Progenitor cell of endocrine pancreas (in vitro differentiated cells): ENCODE measurements around the gene ATP6V1C2. TPM values are rescaled to one million over a fixed set of nuclear protein-coding genes. Genes with fewer than 3 reads are reported as not detected.
"Not testable (repeated sequence)": the region's sequence is repeated elsewhere in the genome, so short reads cannot be mapped to it uniquely, and the experiment has no call there.

Source experiments
- DNase-seq: peaks from one replicate; pipeline ENCODE4 v3.0.0; 2021; ENCODE audit warnings: low spot score; ENCODE audit not compliant: unreplicated experiment
- H3K27ac Mint-ChIP-seq: 2 replicates; pipeline ENCODE4 v1.8.0; 2021; ENCODE audit warnings: mild to moderate bottlenecking, moderate library complexity, mixed read lengths
- H3K27me3 Mint-ChIP-seq: 2 replicates; pipeline ENCODE4 v1.8.0; 2021; ENCODE audit warnings: mixed read lengths
- H3K36me3 Mint-ChIP-seq: 2 replicates; pipeline ENCODE4 v1.8.0; 2022; ENCODE audit warnings: mixed read lengths; ENCODE audit not compliant: insufficient read depth
- H3K4me1 Mint-ChIP-seq: 2 replicates; pipeline ENCODE4 v1.8.0; 2021; ENCODE audit warnings: low read depth, mixed read lengths
- H3K4me3 Mint-ChIP-seq: 2 replicates; pipeline ENCODE4 v1.8.0; 2021; ENCODE audit warnings: low read depth, mild to moderate bottlenecking, moderate library complexity, mixed read lengths
- H3K9me3 Mint-ChIP-seq: 2 replicates; pipeline ENCODE4 v1.8.0; 2021; ENCODE audit warnings: low read depth, mixed read lengths
- total RNA-seq: library from RNA; stranded (reverse); gene quantifications from 2 replicates; pipeline ENCODE4 v1.2.1, GENCODE V29; 2021
- TF ChIP-seq, protein P1 (sequence below): fragments of 200-600 bp; sonication (generic); IDR thresholded peaks from one replicate; pipeline ENCODE4 v1.5.0; 2021; ENCODE audit warnings: antibody characterized with exemption, mild to moderate bottlenecking; ENCODE audit not compliant: unreplicated experiment

Gene ATP6V1C2
- total RNA-seq, 1 donor from 2014 or later = 0.19 TPM

DNA sequence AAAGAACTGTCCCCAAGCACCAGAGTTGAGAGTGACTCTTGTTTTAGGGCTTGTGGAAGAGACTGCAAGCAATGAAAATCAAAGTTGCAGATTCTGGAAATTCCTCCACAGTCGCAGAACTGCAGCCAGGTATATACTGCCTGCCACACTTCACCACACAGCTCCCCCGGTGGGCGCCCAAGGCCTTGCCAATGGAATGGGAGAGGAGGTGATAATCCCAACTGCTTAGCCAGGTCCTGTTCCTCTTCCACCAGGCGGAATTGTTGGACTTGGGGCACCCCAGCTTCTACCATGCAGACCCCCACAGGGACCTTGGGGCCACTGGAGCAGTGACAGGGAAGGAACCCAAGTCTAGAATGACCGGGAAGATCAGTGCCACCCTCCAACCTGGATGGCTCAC is 96.0 kb downstream of the ATP6V1C2 start:
- no peak for DNase-seq
- Mint-ChIP-seq H3K4me1 (peaks cover 12% of the 10 kb centered on the region), H3K36me3 (no peaks in the 10 kb centered on the region), H3K4me3 (no peak overlapping the region), H3K27me3 (peaks cover 22% of the 10 kb centered on the region), H3K27ac (no peak overlapping the region), H3K9me3 (no peaks in the 10 kb centered on the region)
- TF ChIP-seq, protein P1, sequence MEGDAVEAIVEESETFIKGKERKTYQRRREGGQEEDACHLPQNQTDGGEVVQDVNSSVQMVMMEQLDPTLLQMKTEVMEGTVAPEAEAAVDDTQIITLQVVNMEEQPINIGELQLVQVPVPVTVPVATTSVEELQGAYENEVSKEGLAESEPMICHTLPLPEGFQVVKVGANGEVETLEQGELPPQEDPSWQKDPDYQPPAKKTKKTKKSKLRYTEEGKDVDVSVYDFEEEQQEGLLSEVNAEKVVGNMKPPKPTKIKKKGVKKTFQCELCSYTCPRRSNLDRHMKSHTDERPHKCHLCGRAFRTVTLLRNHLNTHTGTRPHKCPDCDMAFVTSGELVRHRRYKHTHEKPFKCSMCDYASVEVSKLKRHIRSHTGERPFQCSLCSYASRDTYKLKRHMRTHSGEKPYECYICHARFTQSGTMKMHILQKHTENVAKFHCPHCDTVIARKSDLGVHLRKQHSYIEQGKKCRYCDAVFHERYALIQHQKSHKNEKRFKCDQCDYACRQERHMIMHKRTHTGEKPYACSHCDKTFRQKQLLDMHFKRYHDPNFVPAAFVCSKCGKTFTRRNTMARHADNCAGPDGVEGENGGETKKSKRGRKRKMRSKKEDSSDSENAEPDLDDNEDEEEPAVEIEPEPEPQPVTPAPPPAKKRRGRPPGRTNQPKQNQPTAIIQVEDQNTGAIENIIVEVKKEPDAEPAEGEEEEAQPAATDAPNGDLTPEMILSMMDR = peak; percentile 56

DNA sequence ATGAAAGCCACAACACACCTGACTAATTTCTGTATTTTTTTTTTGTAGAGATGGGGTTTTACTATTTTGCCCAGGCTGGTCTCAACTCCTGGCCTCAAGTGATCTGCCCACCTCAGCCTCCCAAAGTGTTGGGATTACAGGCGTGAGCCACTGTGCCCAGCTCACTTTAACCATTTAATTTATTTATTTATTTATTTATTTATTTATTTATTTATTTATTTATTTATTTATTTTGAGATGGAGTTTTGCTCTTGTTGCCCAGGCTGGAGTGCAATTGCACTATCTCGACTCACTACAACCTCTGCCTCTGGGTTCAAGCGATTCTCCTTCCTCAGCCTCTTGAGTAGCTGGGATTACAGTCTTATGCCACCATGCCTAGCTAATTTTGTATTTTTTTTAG is 96.9 kb downstream of the ATP6V1C2 start:
- not testable (repeated sequence) for H3K9me3 Mint-ChIP-seq, DNase-seq, H3K27ac Mint-ChIP-seq, H3K36me3 Mint-ChIP-seq, H3K4me3 Mint-ChIP-seq
- Mint-ChIP-seq H3K27me3 (peaks cover 26% of the 10 kb centered on the region), H3K4me1 (peaks cover 12% of the 10 kb centered on the region)

DNA sequence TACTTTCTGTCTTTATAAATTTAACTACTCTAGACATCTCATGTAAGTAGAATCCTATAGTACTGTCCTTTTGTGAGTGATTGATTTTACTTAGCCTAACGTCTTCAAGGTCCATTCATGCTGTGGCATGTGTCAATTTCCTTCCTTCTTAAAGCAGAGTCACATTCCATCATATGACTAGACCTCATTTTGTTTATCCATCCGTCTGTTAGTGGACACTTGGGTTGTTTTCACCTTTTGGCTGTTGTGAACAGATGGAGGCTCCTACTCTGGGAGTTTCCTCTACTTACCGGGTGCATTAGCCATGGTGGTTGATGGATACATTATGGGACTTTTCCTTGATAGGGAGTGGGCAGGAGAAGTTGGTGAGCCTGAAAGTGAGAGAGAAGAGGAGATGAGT is 97.6 kb downstream of the ATP6V1C2 start:
- Mint-ChIP-seq H3K9me3 (no peaks in the 10 kb centered on the region), H3K27ac (peak overlapping the region; percentile 55), H3K27me3 (peaks cover 28% of the 10 kb centered on the region), H3K4me3 (no peak overlapping the region), H3K36me3 (no peaks in the 10 kb centered on the region), H3K4me1 (peaks cover 11% of the 10 kb centered on the region)
- TF ChIP-seq, protein P1 = no peak
- DNase-seq = no peak

DNA sequence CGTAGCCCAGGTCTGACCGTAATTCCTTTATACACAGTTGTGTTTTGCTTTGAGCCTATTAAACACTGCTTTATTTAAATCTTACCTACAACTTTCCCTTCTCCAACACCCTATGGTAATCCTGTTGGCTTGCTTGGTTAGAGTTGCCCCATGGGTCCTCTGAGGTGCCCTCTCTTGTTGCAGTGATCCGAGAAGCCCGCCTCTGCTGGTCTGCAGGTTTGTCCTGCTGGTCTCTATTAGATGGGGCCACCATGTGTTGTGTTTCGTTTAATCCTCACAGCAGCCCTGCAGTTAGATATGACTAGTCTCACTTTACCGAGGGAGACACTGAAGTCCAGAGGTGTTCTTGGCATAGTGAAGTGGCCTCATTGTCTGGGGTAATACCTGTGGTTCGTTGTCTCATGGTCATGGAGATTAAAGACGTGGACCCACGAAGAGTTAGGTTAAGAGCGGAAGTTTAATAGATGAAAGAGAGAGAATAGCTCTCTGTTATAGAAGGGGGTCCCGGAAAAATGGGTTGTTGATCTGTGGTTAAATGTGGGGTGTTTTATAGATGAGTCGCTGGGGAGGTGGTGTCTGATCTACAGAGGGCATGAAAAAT is 98.4 kb downstream of the ATP6V1C2 start:
- no peak for DNase-seq
- no peaks in the 10 kb centered on the region for H3K36me3 Mint-ChIP-seq
- H3K27me3 Mint-ChIP-seq = peaks cover 29% of the 10 kb centered on the region
- H3K4me1 Mint-ChIP-seq = peaks cover 6% of the 10 kb centered on the region
- no peak overlapping the region for H3K4me3 Mint-ChIP-seq
- no peaks in the 10 kb centered on the region for H3K9me3 Mint-ChIP-seq
- TF ChIP-seq, protein P1 = no peak
- no peak overlapping the region for H3K27ac Mint-ChIP-seq

DNA sequence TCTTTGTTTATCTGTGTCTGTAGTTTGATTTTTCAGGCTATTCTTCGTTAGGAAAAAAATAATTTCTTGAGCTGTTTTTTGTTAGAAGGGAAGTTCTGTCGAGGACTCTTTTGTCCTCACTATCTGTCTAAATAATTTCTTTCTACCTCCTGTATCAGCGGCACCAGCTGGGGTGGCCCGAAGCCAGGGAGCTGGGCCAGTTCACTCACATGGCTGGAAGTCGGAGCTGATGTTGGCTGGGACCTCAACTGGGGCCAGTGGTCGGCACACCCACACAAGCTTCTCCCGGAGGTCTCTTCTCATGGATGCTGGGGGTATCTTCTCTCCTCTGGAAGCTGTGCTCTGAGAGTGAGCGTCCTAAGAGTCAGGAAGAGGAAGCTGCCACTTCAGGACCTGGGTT is 99.1 kb downstream of the ATP6V1C2 start:
- TF ChIP-seq, protein P1 = no peak

DNA sequence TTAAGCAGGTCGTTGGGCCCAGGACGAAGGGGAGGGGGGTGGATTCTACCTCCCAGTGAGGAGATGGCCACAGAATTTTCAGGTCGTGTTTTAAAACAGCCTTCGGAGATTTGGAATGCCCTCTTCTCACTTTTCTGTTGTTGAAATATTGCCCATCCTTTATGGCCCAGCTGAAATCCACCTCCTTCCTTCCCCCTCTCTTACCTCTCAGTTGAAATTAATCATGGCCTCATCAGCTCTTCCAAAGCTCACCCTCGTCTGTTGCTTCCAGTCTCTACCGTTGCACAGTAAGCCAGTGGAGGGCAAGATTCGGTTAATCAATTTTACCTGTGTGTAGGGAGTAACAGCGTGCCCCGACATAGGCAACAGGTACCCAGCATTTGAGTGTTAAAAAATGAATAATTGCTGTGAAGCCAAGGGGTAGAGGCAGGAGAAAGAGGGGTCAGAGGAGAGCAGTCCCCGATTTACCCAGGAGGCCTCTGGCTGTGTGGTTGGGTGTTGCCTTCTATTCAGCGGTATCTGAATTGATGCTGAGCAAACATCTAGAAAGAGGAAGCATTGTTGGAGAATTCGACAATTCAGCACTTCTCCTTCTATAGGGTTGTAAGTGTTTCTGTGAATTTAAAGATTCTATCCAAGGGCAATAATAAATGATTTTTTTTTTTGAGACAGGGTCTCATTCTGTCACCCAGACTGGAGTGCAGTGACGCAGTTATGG is 99.7 kb downstream of the ATP6V1C2 start:
- peaks cover 6% of the 10 kb centered on the region for H3K4me1 Mint-ChIP-seq
- peaks cover 3% of the 10 kb centered on the region for H3K9me3 Mint-ChIP-seq
- no peak overlapping the region for H3K4me3 Mint-ChIP-seq
- no peaks in the 10 kb centered on the region for H3K36me3 Mint-ChIP-seq
- TF ChIP-seq, protein P1 = no peak
- DNase-seq = no peak
- H3K27me3 Mint-ChIP-seq = peaks cover 40% of the 10 kb centered on the region
- no peak overlapping the region for H3K27ac Mint-ChIP-seq

More for the DNA sequence above, 99.1 kb downstream of the ATP6V1C2 start:
- Mint-ChIP-seq H3K36me3 (no peaks in the 10 kb centered on the region), H3K4me1 (peaks cover 6% of the 10 kb centered on the region), H3K9me3 (peaks cover 3% of the 10 kb centered on the region), H3K27ac (no peak overlapping the region), H3K4me3 (no peak overlapping the region), H3K27me3 (peaks cover 35% of the 10 kb centered on the region)
- DNase-seq = no peak
